ENCODE data around the gene PLPPR3.

GRCh38 chr19:801030-801860, 20.5 kb downstream of the PLPPR3 start:
- TF ChIP-seq CTCF (conservative IDR thresholded peaks at IDR 0.05 in 1 of 2, IDR thresholded peaks at IDR 0.05 in 1 of 2; ENCODE audit: low read depth in 1 of 2, low read length in 2 of 2) (no peak), EZH2 (IDR thresholded peaks at IDR 0.05; ENCODE audit: low read length, missing control alignments) (no peak)
